Measurements from ENCODE around the gene SAMSN1.

SAMSN1 gene

DNA sequence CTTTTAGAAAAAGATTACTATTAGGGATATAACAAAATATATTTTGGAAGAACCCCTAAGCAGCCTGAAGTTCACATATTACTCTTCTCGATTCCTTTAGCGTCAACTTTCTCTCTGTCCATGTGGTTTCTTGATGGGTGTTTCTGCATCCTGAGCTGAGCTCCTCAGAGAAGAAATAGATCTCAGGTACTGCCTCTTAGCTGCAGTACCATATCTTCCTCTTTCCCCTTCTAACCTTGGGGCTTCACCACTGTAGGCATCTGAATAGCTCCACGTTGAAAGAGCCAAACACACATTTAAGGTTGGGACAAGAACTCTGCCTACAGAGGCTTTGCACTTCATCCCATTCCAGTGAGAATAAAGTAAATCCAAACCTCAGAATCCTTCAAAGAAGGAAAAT lies 59.2 kb downstream of the SAMSN1 start:
- no peak overlapping the region for H3K4me3 ChIP-seq (ENCODE audit: low read depth, low read length)
- TF ChIP-seq, protein P1, sequence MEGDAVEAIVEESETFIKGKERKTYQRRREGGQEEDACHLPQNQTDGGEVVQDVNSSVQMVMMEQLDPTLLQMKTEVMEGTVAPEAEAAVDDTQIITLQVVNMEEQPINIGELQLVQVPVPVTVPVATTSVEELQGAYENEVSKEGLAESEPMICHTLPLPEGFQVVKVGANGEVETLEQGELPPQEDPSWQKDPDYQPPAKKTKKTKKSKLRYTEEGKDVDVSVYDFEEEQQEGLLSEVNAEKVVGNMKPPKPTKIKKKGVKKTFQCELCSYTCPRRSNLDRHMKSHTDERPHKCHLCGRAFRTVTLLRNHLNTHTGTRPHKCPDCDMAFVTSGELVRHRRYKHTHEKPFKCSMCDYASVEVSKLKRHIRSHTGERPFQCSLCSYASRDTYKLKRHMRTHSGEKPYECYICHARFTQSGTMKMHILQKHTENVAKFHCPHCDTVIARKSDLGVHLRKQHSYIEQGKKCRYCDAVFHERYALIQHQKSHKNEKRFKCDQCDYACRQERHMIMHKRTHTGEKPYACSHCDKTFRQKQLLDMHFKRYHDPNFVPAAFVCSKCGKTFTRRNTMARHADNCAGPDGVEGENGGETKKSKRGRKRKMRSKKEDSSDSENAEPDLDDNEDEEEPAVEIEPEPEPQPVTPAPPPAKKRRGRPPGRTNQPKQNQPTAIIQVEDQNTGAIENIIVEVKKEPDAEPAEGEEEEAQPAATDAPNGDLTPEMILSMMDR (IDR thresholded peaks at IDR 0.05; ENCODE audit: low read depth, low read length), result no peak

DNA sequence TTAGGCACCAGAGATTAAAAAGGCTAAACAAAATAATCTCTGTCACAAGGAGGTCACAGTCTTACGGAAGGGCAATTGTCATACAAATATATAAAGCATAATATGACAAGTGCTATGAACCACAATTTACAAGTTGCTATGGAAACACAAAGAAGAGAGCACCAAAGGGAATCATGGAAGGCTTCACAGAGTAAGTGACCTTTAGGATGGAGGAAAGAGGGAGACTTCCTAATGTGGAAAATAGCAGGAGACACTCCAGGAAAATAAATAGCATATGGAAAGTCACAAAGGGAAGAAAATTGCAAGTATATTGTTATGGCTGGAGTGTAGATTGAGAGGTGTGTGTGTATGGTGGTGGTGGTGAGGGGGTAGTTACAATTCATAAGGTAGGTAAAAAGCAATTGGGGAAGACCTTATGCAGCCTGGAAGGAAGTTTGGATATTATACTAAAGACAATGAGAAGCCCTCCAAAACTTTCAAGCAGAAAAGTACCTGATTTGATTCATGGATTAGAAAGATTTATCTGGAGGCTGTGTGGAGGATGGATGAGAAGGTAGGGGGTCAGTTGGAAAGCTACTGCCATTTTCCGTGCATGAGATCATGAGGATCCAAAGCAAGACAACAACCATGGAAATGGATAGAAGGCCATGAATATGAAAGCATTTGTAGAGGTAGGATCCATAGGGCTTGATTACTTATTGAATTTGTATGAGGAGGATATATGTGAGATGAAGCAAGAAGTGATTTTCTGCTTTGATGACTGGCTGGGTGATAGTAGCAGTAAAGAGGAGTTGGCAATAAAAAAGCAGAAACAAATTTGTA lies 61.7 kb downstream of the SAMSN1 start:
- no peak overlapping the region for H3K4me3 ChIP-seq (ENCODE audit: low read depth, low read length)

DNA sequence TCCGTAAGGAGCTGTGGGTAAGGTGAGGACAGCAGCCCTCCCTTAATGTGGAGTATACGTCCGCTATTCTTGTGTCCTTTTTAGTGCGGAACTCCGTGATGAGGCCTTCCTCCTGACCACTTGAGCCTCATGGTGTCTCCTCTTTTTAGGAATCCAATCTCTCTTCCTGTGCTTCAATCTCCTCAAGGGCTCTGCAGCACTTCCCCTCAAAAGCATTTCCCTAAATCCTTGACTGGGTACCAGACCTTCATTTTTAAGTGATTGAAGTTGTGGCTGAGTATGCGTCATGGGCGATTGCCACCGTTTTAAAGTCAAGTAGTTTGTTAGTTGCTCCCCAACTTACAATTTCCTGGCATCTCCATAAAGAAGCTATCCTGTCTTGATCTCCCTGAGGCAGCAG lies 62.8 kb downstream of the SAMSN1 start:
- no peak overlapping the region for H3K4me3 ChIP-seq (ENCODE audit: low read depth, low read length)
- TF ChIP-seq, protein P1 (IDR thresholded peaks at IDR 0.05; ENCODE audit: low read depth, low read length), result no peak

More for the DNA sequence above, 61.7 kb downstream of the SAMSN1 start:
- TF ChIP-seq, protein P1 (IDR thresholded peaks at IDR 0.05; ENCODE audit: low read depth, low read length), result no peak

DNA sequence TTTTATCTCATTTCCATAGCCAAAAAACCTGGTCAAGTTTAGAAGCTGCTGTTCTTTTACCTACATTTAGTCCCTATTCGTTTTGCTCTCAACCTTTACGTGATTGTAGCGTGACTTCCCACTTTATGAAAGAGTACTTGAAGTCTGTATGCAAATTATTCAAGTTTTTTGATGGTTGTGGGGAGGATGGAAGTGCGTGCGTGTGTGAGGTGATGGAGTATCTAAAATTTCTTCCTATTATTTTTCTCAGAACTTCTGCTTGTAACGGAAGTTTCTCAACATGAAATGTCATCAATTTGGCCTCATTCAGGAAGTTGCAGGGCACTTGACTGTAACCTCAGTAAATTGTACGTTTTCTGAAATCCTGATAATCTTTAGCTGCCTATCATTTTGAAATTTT lies 64.0 kb downstream of the SAMSN1 start:
- no peak overlapping the region for H3K4me3 ChIP-seq (ENCODE audit: low read depth, low read length)

DNA sequence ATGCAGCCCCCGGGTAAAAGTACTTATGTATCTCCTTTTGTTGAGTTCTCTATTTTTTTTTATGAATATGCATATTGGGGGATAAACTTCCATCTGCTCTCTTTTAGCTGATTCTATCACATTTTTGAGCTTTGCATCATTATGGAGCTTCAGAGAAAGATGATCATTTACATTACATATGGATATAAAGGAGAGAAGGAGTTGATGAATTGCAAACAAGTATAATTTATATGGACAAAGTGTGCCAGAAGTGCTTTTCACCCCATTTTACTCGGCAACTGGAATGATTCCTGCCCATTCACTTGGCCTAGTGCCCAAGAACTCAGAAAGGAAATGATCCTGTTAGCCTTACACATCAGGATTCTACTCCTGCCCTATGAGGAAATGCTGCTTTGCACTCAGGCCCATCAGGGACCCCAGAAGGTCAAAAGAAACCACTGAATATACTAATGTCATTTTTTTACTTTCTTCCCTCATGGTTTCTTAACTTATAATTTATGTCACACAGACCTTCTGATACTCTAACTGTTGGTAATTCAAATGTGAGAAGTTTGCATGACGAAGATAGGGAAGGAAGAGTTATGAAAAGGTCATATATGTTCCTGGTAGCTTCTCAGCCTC lies 65.6 kb downstream of the SAMSN1 start:
- TF ChIP-seq, protein P1 (IDR thresholded peaks at IDR 0.05; ENCODE audit: low read depth, low read length), result no peak
- no peak overlapping the region for H3K4me3 ChIP-seq (ENCODE audit: low read depth, low read length)

More for the DNA sequence above, 64.0 kb downstream of the SAMSN1 start:
- TF ChIP-seq, protein P1 (IDR thresholded peaks at IDR 0.05; ENCODE audit: low read depth, low read length), result no peak

DNA sequence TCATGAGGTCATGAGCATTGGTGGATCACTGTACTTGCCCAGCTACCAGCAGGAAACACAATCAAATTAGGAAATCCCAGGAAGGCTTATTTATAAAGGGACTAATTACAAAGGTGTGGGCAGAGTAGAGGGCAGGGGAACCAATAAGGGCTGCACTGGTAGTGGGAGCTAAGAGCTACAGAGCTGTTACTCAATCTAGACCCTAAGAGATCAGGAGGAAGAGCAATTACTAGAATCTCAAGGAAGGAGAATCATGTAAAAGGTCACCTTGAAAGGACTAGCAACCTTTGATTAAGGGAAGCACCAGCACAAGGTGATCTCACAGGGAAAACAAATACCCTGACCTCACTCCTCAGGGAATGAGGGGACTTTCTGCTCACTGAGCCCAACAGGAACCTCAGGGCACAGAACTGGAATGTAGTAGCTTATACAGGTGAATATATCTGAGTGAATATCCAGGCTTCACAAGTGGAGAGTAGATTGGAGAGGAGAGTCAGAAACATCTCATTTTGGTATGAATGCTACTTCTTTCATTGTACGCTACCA lies 66.8 kb downstream of the SAMSN1 start:
- TF ChIP-seq, protein P1 (IDR thresholded peaks at IDR 0.05; ENCODE audit: low read depth, low read length), result no peak
- no peak overlapping the region for H3K4me3 ChIP-seq (ENCODE audit: low read depth, low read length)

DNA sequence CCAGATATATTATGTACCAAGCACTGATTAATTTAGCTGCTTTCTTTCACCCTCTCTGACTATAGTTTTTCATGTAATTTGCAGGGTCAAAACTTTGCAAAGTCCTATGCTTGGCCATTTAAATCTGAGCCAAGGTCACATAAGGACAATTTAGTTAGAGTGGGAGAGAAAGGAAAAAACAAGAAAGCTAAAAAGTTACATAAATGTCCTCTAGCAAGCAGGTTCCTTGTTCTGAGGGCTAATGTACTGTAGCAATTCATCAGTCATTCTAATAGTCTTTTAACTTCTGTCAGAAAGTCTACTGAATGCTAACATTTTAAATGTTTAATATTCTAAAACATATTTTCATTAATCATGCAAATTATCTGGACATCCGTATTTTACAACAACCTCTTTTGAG lies 68.3 kb downstream of the SAMSN1 start:
- TF ChIP-seq, protein P1 (IDR thresholded peaks at IDR 0.05; ENCODE audit: low read depth, low read length), result no peak
- H3K4me3 ChIP-seq (ENCODE audit: low read depth, low read length), result no peak overlapping the region
